Mucosa of gallbladder (tissue), 1 donor: ENCODE results near the gene EFEMP2. TPM values are rescaled to one million over a fixed set of nuclear protein-coding genes. Genes with fewer than 3 reads are reported as not detected.
"Not testable (repeated sequence)": the region's sequence is repeated elsewhere in the genome, so short reads cannot be mapped to it uniquely, and the experiment has no call there.

Experiments
- DNase-seq: peaks from one replicate; pipeline ENCODE4 v3.0.0-alpha.2; 2020; ENCODE audit warnings: low spot score
- total RNA-seq: library from RNA; stranded (reverse); gene quantifications from one replicate; pipeline ENCODE4 v1.2.1, GENCODE V29; 2021
- donor health status: DM: no; HTN: no; CAD: no.

EFEMP2 gene
- total RNA-seq, 1 donor from 2014 or later: 86.5 TPM

GRCh38 chr11:65854852-65855837 lies 17.5 kb downstream of the EFEMP2 start:
- no peak for DNase-seq

GRCh38 chr11:65854161-65854592 lies 18.4 kb downstream of the EFEMP2 start:
- peak; percentile 79 for DNase-seq

GRCh38 chr11:65853246-65853979 lies 19.2 kb downstream of the EFEMP2 start:
- no peak for DNase-seq

- no peak for DNase-seq
Measured at GRCh38 chr11:65852508-65853245, 19.9 kb downstream of the EFEMP2 start.

GRCh38 chr11:65851811-65852507 lies 20.6 kb downstream of the EFEMP2 start:
- DNase-seq: no peak

GRCh38 chr11:65851083-65851579 lies 21.5 kb downstream of the EFEMP2 start:
- DNase-seq: no peak

- no peak for DNase-seq
Measured at GRCh38 chr11:65850217-65851082, 22.1 kb downstream of the EFEMP2 start.

GRCh38 chr11:65849771-65850216 lies 22.8 kb downstream of the EFEMP2 start:
- no peak for DNase-seq

- no peak for DNase-seq
Measured at GRCh38 chr11:65849366-65849765, 23.2 kb downstream of the EFEMP2 start.

GRCh38 chr11:65848693-65849092 lies 23.9 kb downstream of the EFEMP2 start:
- not testable (repeated sequence) for DNase-seq

- DNase-seq: no peak
Measured at GRCh38 chr11:65847746-65848145, 24.9 kb downstream of the EFEMP2 start.

GRCh38 chr11:65844231-65844872 lies 28.2 kb downstream of the EFEMP2 start:
- no peak for DNase-seq

GRCh38 chr11:65843811-65844210 lies 28.8 kb downstream of the EFEMP2 start:
- DNase-seq: no peak

- no peak for DNase-seq
Measured at GRCh38 chr11:65842144-65842543, 30.5 kb downstream of the EFEMP2 start.

- no peak for DNase-seq
Measured at GRCh38 chr11:65834202-65834601, 38.4 kb downstream of the EFEMP2 start.

GRCh38 chr11:65833297-65834030 lies 39.1 kb downstream of the EFEMP2 start, which contains the start of gene SNX32:
Gene SNX32 (plus strand): TSS chr11:65833963. CDS start chr11:65834066, 103 bp downstream.
- peak; percentile 96 for DNase-seq

GRCh38 chr11:65832231-65832630 lies 40.4 kb downstream of the EFEMP2 start:
- DNase-seq: not testable (repeated sequence)

GRCh38 chr11:65829459-65829858 lies 43.1 kb downstream of the EFEMP2 start:
- no peak for DNase-seq
